HPDE6-E6E7 (cell line): ENCODE data around the gene TMEM229B.
"Not testable (repeated sequence)": the region's sequence is repeated elsewhere in the genome, so short reads cannot be mapped to it uniquely, and the experiment has no call there.

ENCODE experiments used
- DNase-seq: peaks from one replicate; pipeline ENCODE4 v3.0.0; 2011; ENCODE audit warnings: missing footprints; ENCODE audit errors: extremely low spot score

Gene TMEM229B

DNA sequence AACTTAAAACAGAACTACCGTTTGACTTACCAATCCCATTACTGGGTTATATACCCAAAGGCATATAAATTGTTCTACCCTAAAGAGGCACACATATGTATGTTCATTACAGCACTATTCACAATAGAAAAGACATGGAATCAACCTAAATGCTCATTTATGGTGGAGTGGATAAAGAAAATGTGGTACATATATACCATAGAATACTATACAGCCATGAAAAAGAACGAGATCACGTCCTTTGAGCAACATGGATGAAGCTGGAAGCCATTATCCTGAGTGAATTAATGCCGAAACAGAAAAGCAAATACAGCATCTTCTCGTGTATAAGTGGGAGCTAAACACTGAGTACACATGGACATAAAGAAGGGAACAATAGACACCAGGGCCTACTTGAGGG is 31.8 kb downstream of the TMEM229B start:
- no peak for DNase-seq

DNA sequence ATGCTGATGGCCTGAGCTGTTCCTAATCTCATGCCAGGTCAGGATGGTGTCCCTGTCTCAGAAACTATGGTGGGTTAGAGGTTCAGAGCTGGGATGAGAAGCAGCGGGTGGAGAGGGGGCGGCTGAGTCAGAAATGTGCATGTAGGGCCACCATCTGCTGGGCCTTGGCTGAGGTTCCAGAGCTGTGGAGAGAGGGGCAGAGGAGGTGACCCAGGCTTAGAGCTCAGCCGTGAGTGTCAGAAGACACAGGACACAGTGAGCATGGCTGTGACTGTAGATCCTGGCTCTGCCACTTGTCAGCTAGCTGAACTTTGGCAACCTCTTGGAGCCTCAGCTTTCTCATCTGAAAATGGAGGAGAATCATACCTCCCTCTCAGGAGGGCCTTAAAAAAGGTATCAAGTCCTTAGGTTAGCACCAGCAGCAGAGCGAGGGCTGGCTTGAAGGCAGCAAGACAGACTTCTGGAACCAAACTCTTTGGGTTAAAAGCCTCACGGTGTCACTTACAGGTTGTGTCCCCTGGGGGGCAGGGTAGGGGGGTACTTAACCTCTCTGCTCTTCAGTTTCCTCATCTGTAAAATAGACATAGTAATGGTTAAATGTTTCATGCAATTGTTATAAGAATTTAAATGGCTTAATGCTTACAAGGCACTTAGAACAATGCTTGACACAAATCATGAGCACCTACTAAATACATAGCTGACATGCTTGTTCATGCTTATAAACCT is 34.8 kb downstream of the TMEM229B start:
- DNase-seq = no peak

DNA sequence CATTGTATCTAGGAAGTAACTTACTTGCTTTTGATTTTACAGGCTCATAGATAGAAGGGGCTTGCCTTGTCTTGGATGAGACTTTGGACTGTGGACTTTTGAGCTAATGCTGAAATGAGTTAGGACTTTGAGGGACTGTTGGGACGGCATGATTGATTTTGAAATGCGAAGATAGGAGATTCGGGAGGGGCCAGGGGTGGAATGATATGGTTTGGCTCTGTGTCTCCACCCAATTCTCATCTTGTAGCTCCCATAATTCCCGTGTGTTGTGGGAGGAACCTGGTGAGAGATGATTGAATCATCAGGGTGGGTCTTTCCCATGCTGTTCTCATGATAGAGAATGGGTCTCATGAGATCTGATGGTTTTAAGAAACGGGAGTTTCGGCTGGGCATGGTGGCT is 36.9 kb downstream of the TMEM229B start:
- not testable (repeated sequence) for DNase-seq

DNA sequence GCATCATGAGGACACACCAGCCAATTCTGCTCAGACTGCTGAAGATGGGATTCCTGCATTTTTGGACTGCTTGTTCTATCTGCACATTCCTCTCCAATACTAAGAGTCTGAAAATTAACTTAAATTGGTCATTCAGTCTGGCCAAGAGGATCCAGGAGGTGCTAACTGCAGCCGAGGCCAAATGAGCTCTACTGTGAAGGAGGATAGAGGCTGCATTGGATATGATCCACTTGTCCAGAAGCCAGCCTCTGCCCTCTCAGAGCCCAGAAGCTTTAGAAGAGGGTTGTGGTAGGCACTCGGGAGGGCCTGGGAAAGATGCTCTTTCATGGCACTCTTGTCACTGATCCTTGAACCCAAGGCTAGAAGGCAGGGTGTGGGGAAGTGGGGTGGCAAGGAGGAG is 39.4 kb downstream of the TMEM229B start:
- no peak for DNase-seq

DNA sequence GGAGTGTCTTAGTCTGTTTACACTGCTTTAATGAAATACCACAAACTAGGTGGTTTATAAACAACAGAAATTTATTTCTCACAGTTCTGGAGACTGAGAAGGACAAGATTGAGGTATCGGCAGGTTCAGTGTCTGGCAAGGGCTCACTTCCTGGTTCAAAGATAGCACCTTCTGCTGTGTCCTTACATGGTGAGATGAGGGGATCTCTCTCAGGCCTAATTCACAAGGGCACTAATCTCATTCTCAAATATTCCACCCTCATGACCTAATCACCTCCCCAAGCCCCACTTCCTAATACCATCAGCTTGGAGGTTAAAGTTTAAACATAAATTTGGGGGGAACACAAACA is 41.5 kb downstream of the TMEM229B start:
- no peak for DNase-seq

DNA sequence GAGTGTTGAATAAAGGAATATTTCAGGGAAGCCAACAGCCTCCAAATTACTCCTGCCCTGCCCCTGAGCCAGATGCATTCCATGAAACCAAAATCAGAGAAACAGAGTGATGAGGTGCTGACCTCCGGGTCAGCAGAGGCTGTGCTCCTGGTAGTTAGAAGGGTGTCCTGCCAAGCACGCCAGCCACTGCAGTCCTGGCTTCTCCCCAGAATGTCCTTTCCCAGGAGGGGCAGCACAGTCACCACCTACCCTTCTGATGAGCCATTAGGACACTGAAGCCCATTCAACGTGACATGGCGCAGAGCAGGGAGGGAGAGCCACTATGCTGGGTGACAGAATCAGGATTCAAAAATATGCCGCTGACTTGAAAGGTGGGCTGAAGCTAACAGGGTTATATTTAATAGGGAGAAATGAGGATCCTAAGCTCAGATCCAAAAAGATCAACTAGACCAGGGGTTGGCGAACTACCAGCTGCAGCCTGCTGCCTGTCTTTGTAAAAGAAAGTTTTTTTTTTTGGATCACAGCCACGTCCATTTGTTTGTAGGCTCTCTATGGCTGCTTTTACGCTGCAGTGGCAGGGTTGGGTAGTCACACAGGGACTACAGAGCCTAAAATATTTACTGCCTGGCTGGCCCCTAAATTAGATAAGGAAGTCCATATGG is 42.0 kb downstream of the TMEM229B start:
- no peak for DNase-seq

DNA sequence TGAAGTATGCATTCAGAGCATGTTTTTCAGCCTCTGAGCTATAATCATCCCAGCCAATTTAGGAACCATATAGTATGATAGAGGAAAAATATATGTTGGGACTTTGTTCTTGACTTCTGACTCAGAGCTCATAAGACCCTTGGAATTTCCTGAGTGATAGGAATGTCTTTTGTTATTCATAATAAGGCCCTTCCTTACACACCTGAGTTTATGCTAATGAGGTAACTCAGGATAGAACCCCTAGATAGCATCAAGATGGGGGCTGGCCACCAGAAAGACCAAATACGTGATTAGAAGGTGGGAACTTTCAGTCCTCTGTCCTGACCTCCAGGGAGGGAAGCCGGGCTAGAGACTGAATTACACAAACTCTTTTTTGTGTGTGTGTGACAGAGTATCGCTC is 44.1 kb downstream of the TMEM229B start:
- no peak for DNase-seq

DNA sequence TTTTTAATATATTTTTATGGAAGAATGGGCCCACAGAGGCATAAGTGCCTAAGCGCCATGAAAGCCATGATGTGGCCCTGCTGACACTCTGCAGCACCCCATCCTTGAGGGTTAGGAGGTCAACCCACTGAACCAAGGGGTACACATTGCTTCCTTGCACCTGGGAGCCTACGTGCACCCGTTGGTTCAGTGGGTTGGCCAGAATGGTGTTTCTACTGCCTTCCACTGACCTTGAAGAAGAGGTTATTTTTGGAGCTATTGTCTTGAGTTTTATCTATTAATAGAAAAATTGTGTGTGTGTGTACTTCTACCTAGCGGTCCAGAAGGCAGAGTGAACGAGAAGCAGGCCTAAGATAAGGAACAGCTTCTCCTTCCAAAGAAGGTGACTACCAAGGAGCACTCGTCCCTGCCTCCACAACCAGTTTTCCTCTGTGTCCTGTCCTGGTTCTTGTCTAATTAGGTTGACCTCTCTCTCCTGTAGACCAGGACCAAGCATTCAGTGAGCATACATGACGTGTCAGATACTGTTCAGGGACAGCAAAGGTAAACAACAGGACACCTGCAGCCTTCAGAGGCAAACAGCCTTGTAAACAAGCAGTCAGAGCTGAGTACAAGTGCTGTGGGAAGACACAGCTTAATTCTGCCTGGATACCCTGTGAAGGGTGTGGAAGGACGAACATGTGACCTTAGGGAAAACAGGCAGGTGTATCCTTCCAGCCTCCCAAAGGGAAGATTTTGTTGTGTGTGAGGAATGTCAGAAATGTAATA is 46.2 kb downstream of the TMEM229B start:
- DNase-seq = no peak

DNA sequence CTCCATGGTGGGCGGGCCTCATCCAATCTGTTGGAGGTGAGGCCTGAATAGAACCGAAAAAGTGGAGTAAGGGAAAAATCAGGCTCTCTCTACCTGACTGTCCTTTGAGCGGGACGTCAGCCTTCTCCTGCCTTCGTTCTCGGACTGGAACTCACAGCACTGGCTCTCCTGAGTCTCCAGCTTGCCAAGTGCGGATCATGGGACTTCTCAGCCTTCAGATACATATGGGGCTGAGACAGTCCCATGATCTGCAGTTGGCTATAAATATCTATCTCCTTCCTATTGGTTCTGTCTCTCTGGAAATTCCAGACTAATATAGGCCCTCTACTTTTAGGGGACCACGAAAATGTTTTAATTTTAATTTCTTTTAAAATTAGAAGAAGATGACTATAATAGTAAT is 46.8 kb downstream of the TMEM229B start:
- no peak for DNase-seq

DNA sequence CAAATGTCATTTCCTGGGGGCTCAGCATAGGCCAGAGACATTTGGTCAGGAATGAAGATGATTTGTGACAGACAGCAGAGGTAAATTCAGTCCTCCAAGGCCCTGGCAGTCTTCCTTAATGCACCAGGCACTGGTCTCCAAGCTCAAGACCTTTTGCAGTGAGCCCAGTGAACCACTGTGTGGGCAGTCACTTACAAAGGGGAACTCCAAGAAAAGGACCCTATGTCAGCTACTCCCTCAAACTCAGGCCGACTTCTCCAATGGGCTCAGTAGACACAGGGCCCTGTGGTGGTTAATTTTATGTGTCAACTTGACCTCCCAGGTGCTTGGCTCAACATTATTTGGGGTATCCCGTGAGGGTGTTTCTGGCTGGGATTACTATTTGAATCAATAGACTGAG is 47.3 kb downstream of the TMEM229B start:
- DNase-seq = no peak

DNA sequence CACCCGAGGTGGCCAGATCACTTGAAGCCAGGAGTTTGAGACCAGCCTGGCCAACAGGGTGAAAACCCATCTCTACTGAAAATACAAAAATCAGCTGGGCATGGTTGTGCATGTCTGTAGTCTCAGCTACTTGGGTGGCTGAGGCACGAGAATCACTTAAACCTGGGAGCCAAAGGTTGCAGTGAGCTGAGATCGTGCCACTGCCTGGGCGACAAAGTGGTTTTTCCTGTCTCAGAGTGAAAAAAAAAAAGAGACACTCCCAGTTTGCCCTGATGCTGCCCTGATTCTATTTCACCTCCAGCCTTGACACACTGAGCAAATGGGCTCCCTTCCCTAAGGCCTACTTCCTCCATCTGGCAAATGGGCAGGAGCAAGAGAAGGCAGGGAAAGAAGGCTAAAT is 48.0 kb downstream of the TMEM229B start:
- DNase-seq = no peak

DNA sequence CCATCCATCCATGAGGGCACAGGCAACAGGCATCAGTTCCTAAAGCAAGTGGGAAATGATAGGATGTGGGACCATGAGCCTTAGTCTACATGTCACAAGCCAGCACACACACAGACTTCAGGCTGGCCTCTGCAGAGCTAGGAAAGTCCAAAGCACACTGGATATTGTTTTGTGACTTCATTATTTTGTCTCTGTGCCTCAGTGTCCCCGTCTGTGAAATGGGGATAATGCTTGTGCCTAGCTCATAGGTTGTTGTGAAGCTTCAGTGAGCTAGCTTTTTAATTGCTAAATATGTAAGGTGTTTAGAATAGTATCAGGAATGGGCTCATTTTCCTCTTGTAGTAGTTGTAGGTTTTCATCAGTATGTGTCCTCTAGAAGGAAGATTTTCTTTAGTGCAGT is 49.6 kb downstream of the TMEM229B start:
- DNase-seq = no peak

DNA sequence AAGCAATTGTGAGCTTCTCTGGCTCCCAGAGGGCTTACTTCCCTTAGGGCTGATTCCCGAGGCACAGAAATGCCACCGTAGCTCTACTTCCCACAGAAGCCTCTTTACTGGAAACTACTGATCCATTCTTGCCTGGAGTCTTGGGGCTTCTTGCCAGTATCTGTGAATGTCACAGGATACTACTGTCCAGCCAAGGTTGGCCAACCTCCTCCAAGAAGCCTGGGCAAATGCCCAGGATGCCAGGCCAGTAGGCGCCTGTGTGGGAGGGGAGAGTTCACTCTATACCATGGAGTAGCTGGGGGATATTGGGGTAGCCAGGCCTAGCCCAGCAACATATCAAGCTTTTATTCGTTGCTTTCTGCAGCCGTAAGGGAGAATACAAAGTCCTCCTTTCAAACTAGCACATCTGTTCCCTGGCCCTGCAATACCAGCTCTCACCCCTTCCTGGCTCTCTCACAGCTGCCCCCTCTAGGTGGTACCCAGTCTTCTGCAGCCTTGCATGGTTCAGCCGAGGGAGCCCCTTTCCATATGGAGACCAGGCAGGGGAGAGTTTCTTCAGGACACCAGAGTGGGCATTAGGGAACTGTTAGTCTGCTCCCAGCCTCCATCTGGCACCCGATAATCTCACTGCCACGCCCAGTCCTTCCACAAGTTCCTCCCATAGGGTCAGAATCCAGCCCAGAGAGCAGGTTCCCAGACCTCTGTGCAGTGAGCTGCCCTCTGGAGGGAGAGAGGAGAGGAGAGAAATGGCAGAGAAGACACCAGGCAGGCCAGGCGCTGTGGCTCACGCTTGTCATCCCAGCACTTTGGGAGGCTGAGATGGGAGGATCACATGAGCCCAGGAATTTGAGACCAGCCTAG is 52.3 kb downstream of the TMEM229B start:
- DNase-seq = no peak

DNA sequence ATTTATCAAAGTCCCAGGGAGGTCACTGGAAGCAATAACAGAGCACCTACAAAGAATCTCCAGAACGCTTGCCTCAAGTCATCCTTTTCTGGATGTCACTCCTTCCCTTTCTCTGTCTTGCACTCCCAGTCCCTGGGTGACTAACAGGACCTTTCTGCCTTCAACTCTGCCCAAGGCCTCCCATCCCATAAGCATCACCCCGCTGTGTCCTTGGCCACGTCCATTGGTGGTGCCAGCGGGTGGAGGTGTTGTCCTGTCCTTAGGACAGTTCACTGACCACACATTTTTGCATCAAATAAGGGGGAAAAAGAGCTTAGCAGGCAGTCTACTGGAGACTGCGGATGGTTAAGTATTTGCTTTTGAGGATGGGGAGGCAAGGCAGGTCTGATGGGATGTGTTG is 52.9 kb downstream of the TMEM229B start:
- DNase-seq = no peak

DNA sequence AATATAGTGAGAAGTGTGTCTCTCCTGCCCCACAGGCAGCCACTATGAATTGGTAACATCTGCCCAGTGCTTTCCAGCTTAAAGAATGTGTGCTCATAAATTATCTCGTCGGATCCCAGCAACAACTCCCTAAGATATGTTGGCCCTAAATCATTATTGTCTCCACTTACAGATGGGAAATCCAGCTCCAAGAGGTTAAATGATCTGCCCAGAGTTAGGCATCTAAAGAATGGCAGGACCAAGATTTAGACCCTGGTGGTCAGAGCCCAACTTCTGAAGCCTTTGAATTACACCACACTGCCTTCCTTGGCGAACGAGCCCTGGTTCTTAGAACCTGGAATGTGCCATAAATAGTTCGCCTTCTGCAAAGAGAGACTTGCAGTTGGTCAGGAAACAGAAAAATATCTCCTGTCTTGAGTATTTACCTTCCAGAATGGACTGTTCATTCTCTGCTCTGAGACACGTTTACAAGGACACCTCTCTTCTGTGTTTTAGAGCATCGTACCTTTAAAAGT is 56.4 kb downstream of the TMEM229B start:
- no peak for DNase-seq

DNA sequence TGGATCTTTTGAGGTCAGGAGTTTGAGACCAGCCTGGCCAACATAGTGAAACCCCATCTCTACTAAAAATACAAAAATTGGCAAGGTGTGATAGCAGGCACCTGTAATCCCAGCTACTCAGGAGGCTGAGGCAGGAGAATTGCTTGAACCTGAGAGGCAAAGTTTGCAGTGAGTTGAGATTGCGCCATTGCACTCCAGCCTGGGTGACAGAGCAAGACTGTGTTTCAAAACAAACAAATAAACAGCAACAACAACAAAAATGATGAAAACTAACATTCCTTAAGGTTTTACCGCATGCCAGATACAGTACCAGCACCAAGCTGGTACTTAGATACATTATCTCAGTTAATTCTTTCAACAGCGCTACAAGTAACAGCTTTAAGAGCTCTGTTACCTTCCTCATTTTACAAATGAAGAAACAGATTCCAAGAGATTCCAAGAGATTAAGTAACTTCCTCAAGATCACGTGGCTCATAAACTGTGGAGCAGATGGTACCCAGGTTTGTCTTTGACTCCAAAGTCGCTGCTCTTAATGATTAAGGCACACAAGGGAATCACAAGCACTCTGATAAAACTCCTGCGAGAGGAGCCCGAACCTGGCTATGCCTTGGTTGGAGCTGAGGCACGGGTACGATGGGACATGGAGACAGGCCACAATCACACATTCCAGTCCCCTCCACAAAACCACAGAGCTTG is 58.9 kb downstream of the TMEM229B start:
- DNase-seq = no peak

DNA sequence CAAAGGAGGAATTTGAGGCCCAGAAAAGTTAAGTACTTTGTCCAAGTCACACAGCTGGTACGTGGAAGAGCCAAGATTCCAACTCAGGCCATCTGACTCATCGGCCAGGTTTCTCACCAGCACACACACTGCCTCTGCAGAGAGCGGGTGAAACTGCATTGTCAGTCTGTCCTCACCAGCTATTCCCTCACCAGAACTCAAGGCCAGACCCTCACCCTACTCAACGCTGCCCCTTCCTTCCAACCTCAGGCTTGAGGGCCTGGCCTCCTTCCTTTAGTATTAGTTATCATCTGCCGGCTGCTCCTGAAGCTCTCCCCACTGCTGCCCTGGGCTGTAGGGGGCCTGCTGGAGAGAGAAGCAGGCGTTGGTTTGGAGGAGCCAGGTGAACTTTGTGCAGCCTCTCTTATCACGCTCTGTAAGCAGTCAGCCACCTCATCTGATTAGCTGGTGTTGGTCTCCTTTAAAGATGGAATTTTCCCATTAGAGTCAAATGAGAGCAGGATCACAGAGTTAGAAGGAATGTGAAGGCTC is 60.0 kb downstream of the TMEM229B start:
- DNase-seq = no peak

DNA sequence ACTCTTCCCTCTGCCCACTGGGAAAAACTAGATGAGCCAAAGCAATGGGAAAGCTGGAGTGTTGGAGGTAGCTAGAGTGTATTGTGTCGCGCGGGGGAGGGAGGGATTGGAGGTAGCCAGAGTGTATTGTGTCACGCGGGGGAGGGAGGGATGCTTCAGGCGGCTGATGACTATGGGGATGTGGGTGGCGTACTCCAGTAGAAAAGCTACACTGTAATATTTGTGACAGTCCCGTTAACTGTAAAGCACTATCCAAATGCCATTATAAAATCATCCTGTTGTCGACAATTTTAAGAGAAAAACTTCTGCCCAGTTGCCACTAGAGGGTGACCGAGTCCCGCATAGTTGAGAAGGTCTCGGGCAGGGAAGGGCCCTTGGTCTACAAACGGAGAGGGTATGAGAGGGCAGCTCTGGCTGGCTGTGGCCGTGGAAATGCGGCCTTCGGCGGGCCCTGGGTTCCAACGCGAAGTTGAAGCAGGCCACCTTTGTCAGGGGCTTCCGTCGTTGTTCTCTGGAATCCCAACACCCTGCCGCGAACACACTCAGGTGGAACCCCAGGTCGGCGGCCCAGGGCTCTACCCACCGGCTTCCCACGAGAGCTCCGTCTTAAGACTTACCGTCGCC is 61.4 kb downstream of the TMEM229B start:
- DNase-seq = peak; percentile 85

DNA sequence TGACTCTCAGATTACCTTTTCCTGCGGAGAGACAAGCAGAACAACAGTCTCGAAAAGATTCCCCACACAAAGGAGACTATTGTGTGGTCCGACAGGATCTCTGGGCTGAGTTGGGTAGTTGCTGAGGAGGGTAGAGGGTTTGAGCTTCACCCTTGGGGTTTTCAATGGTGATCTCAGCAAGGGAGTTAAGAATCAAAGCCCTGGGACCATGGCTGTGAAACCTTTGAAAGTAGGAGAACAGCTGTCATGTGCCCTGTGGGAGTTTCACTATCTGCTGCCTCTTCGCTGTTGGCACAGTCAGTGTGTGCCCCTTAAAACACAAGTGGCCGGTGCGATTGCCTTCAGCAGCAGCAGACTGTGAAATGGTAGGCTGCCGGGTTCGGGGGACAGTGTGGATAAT is 62.4 kb downstream of the TMEM229B start:
- DNase-seq = no peak

DNA sequence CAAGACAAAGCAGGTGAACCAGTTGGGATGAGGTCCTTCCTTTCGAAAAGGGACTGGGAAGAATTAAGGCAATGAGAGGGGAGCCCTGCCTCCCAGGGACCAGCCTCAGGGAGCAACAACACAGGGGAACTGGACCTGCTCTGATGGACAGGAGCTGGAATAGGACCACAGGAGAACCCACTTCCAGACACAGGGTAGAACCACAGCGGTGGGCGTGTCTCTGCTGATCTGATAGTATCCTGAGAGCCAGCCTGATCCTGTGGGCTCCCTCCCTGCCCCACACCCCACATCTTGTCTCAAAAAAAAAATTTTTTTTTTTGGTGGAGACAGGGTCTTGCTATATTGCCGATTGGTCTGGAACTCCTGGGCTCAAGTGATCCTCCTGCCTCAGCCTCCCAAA is 62.9 kb downstream of the TMEM229B start:
- no peak for DNase-seq

DNA sequence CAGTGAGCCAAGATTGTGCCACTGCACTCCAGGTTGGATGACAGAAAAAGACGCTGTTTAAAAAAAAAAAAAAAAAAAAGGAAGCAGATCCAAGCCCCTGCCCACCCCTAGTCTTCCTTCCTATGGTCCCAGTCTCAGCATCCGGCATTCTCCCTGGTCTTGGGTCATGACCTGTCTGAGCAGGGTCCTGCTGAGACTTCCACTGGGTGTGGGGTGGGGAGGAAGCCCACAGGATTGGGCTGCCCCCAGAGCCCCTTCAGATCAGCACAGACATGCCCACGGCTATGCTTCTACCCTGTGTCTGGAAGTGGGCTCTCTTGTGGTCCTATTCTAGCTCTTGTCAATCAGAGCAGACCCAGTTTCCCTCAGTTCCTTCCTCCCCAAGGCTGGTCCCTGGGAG is 64.0 kb downstream of the TMEM229B start:
- DNase-seq = no peak
